NCI-H1436 treated with DMSO at 0.1 percent for 48 hours (cell line): ENCODE measurements around the gene RPS2.
"Not testable (repeated sequence)": the region's sequence is repeated elsewhere in the genome, so short reads cannot be mapped to it uniquely, and the experiment has no call there.

Source experiments
- DNase-seq: peaks from one replicate; lab custom pipeline; 2025; lab: John Stamatoyannopoulos, UW

RPS2 gene

GRCh38 chr16:1964506-1965395, at the start of gene RPS2:
Gene RPS2, minus strand, starts transcription at chr16:1964826. Its CDS starts 201 bp downstream, at chr16:1964625.
- peak; percentile 91 for DNase-seq

GRCh38 chr16:2013527-2013926, 48.9 kb upstream of the RPS2 start:
- DNase-seq: no peak

- DNase-seq: not testable (repeated sequence)
These were observed 47.1 kb upstream of the RPS2 start for GRCh38 chr16:2011726-2012125.

GRCh38 chr16:2009791-2010510, 45.3 kb upstream of the RPS2 start, which contains the start of gene ZNF598:
Gene ZNF598, minus strand, starts transcription at chr16:2009821.
- DNase-seq: no peak

GRCh38 chr16:2009164-2009711, 44.6 kb upstream of the RPS2 start:
- DNase-seq: no peak

GRCh38 chr16:2008631-2009163, 44.1 kb upstream of the RPS2 start:
- no peak for DNase-seq

- DNase-seq: no peak
These were observed 43.4 kb upstream of the RPS2 start for GRCh38 chr16:2008009-2008526.

- no peak for DNase-seq
These were observed 42.6 kb upstream of the RPS2 start for GRCh38 chr16:2007081-2007836.

- DNase-seq: no peak
These were observed 41.7 kb upstream of the RPS2 start for GRCh38 chr16:2006317-2006716.

GRCh38 chr16:2005646-2006045, 41.0 kb upstream of the RPS2 start:
- no peak for DNase-seq

GRCh38 chr16:2004795-2005517, 40.3 kb upstream of the RPS2 start:
- DNase-seq: no peak

GRCh38 chr16:2003827-2004641, 39.4 kb upstream of the RPS2 start:
- peak; percentile 64 for DNase-seq

- DNase-seq: no peak
These were observed 38.7 kb upstream of the RPS2 start for GRCh38 chr16:2003231-2003826.

- no peak for DNase-seq
These were observed 38.0 kb upstream of the RPS2 start for GRCh38 chr16:2002406-2003230.

GRCh38 chr16:2001456-2002355, 37.1 kb upstream of the RPS2 start:
- no peak for DNase-seq

- no peak for DNase-seq
These were observed 36.4 kb upstream of the RPS2 start for GRCh38 chr16:2001035-2001434.

GRCh38 chr16:1999866-2000514, 35.4 kb upstream of the RPS2 start:
- DNase-seq: no peak
